ENCODE data around the gene HAUS1. TPM values are rescaled to one million over a fixed set of nuclear protein-coding genes. Genes with fewer than 3 reads are reported as not detected.

HAUS1 gene
- total RNA-seq, 4 donors from 2014 or later, result 17.0 to 43.6 (median 29.2) TPM

GRCh38 chr18:46133534-46133933 lies 29.3 kb downstream of the HAUS1 start:
- no peaks in the 10 kb centered on the region for H3K27me3 ChIP-seq
- H3K36me3 ChIP-seq, result peaks cover 23% of the 10 kb centered on the region
- H3K9me3 ChIP-seq, result no peaks in the 10 kb centered on the region
- no peak for TF ChIP-seq CTCF (IDR thresholded peaks at IDR 0.05)
- TF ChIP-seq POLR2A (IDR thresholded peaks at IDR 0.05), result no peak
- TF ChIP-seq EP300 (IDR thresholded peaks at IDR 0.05), result no peak
- TF ChIP-seq POLR2AphosphoS5 (IDR thresholded peaks at IDR 0.05), result no peak
- 87% methylated on average over 3 of the region's 3 CpGs for WGBS
- DNase-seq (ENCODE audit: low spot score in 2 of 2), result peak in 1 of 2 donors; percentile 44
- no peak overlapping the region for H3K27ac ChIP-seq
- no peak overlapping the region for H3K4me3 ChIP-seq
- H3K4me1 ChIP-seq, result no peaks in the 10 kb centered on the region

DNA sequence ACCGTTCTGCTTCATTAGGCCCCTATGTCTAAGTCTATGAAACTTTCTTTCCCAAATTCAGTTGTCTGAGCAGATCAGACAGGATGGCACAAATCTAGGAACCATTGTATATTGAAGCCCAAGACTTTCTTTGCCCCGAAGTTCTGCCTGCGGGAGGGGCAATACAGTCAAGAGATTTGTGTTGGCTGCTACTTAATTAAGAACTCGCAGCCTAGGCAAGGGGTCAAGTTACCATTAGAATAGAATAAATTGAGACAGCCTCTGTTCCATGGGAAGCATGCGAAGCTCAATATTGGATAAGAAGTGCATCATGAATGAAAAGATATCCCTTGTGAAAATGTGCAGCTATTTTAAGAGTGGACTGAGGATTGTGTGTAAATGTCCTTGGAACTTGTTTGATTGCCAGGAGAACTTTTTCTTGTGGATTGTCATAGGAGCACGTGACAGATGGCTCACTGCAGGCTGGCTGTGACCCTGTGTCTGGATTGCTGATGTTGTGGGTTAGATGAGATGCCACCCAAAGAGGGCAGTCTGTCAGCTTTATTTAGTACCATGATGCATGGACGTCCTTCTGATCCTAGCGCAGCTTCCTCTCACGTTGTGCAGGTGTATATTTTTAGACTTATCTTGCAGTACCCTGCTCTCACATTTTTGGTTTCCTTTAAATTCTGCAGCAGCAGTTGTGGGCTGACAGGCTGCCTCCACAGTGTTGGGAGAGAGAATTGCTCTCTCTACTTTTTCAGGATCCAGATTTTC lies 30.9 kb downstream of the HAUS1 start:
- peak in 1 of 2 donors; percentile 40 for DNase-seq (ENCODE audit: low spot score in 2 of 2)
- Histone ChIP-seq H3K4me3 (no peak overlapping the region), H3K27me3 (no peaks in the 10 kb centered on the region), H3K9me3 (no peaks in the 10 kb centered on the region), H3K36me3 (peaks cover 7% of the 10 kb centered on the region), H3K27ac (no peak overlapping the region), H3K4me1 (no peaks in the 10 kb centered on the region)
- TF ChIP-seq CTCF (IDR thresholded peaks at IDR 0.05) (no peak), POLR2AphosphoS5 (IDR thresholded peaks at IDR 0.05) (no peak), POLR2A (IDR thresholded peaks at IDR 0.05) (no peak), EP300 (IDR thresholded peaks at IDR 0.05) (no peak)
- WGBS, result 69% methylated on average over 9 of the region's 9 CpGs

DNA sequence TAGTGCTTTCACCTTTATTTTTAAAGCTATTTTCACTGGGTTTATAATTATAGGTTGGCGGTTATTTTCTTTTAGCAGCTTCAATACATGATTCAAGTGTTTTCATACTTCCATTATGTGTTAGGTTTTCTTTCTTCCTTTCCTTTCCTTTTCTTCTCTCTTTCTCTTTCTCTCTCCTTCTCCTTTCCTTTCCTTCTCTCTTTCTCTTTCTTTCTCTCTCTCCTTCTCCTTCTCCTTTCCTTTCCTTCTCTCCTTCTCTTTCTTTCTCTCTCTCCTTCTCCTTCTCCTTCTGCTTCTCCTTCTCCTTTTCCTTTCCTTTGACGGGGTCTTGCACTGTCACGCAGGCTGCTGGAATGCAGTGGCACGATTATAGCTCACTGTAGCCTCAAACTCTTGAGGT lies 36.0 kb downstream of the HAUS1 start:
- no peak for TF ChIP-seq POLR2A (IDR thresholded peaks at IDR 0.05)
- no peak for TF ChIP-seq POLR2AphosphoS5 (IDR thresholded peaks at IDR 0.05)
- TF ChIP-seq CTCF (IDR thresholded peaks at IDR 0.05), result no peak
- TF ChIP-seq EP300 (IDR thresholded peaks at IDR 0.05), result no peak
- 91% methylated on average over 4 of the region's 4 CpGs for WGBS
- Histone ChIP-seq H3K9me3 (no peaks in the 10 kb centered on the region), H3K27me3 (no peaks in the 10 kb centered on the region), H3K4me3 (no peak overlapping the region), H3K36me3 (no peaks in the 10 kb centered on the region), H3K27ac (no peak overlapping the region), H3K4me1 (no peaks in the 10 kb centered on the region)
- no peak for DNase-seq (ENCODE audit: low spot score in 2 of 2)

GRCh38 chr18:46141199-46141598 lies 37.0 kb downstream of the HAUS1 start:
- DNase-seq (ENCODE audit: low spot score in 2 of 2), result no peak
- Histone ChIP-seq H3K9me3 (no peaks in the 10 kb centered on the region), H3K36me3 (no peaks in the 10 kb centered on the region), H3K4me3 (no peak overlapping the region), H3K4me1 (no peaks in the 10 kb centered on the region), H3K27ac (no peak overlapping the region), H3K27me3 (no peaks in the 10 kb centered on the region)
- no peak for TF ChIP-seq POLR2AphosphoS5 (IDR thresholded peaks at IDR 0.05)
- no peak for TF ChIP-seq EP300 (IDR thresholded peaks at IDR 0.05)
- no peak for TF ChIP-seq POLR2A (IDR thresholded peaks at IDR 0.05)
- TF ChIP-seq CTCF (IDR thresholded peaks at IDR 0.05), result no peak
- WGBS, result 96% methylated on average over 4 of the region's 4 CpGs

GRCh38 chr18:46148810-46149209 lies 44.6 kb downstream of the HAUS1 start:
- no peak for DNase-seq (ENCODE audit: low spot score in 2 of 2)
- WGBS, result 10% methylated on average over 2 of the region's 2 CpGs
- no peak overlapping the region for H3K4me3 ChIP-seq
- no peaks in the 10 kb centered on the region for H3K9me3 ChIP-seq
- TF ChIP-seq POLR2AphosphoS5 (IDR thresholded peaks at IDR 0.05) (no peak), CTCF (IDR thresholded peaks at IDR 0.05) (peak; percentile 56 to 57)
- H3K27me3 ChIP-seq, result no peaks in the 10 kb centered on the region
- H3K27ac ChIP-seq, result no peak overlapping the region
- H3K4me1 ChIP-seq, result peaks cover 15% of the 10 kb centered on the region
- no peaks in the 10 kb centered on the region for H3K36me3 ChIP-seq

All from suprapubic skin (tissue), 4 donors.